Heart right ventricle (tissue), 16 donors: Measurements from ENCODE around the gene C14orf119. TPM values are rescaled to one million over a fixed set of nuclear protein-coding genes. Genes with fewer than 3 reads are reported as not detected.

Experiments
- ATAC-seq, 8 donors: fragments of 200-7000 bp; cut with Tn5 transposase; one replicate each; pipeline ENCODE4 v1.9.1; 2020; ENCODE audit warnings: mild to moderate bottlenecking in 8 of 8, moderate library complexity in 8 of 8, moderate number of reproducible peaks in 1 of 8
- DNase-seq, 2 donors: peaks; one replicate each; pipeline ENCODE4 v3.0.0-alpha.2; 2020
- H3K27ac ChIP-seq, 10 donors: fragments of 200-600 bp; sonication (generic) in 2 of 10; one replicate each; pipeline versions ENCODE4 v1.5.0 to v1.8.0; 2020 to 2022; ENCODE audit warnings: mild to moderate bottlenecking in 3 of 10
- H3K27me3 ChIP-seq, 7 donors: fragments of 200-600 bp; one replicate each; pipeline ENCODE4 v1.8.0; 2021 to 2022; ENCODE audit warnings: mild to moderate bottlenecking in 2 of 7
- H3K36me3 ChIP-seq, 9 donors: fragments of 200-600 bp; sonication (generic) in 1 of 9; one replicate each; pipeline versions ENCODE4 v1.5.0 to v1.8.0; 2020 to 2022; ENCODE audit warnings: mild to moderate bottlenecking in 2 of 9
- H3K4me1 ChIP-seq, 9 donors: fragments of 200-600 bp; sonication (generic) in 1 of 9; one replicate each; pipeline versions ENCODE4 v1.5.0 to v1.8.0; 2020 to 2022; ENCODE audit warnings: mild to moderate bottlenecking in 4 of 9
- H3K4me3 ChIP-seq, 10 donors: fragments of 200-600 bp; sonication (generic) in 2 of 10; one replicate each; pipeline versions ENCODE4 v1.5.0 to v1.8.0; 2020 to 2022; ENCODE audit warnings: mild to moderate bottlenecking in 7 of 10, moderate library complexity in 2 of 10
- H3K9me3 ChIP-seq, 11 donors: fragments of 200-600 bp in 10 of 11; sonication (generic) in 2 of 11; one replicate each; pipeline versions ENCODE4 v1.5.0 to v1.8.0; 2013 to 2022; ENCODE audit warnings: mild to moderate bottlenecking in 2 of 11, control low read depth in 1 of 11, moderate library complexity in 1 of 11
- CTCF ChIP-seq, 9 donors: fragments of 200-600 bp; sonication (generic) in 2 of 9; IDR thresholded peaks; one replicate each; pipeline versions ENCODE4 v1.5.0 to v1.8.0; 2021 to 2022; ENCODE audit warnings: antibody characterized with exemption in 9 of 9, mild to moderate bottlenecking in 5 of 9, moderate library complexity in 1 of 9
- WGBS, 2 donors: extraction: QIAGEN DNeasy Blood & Tissue Kit; methylation state at CpG; one replicate each; pipeline ENCODE4 v1.1.7; 2013; ENCODE audit warnings: inconsistent platforms in 1 of 2; 5-methylcytosine and 5-hydroxymethylcytosine counted together
- intact Hi-C, 10 donors: fragments of 100-400 bp; cut with DNase I; formaldehyde crosslinking; loops; one replicate each; pipeline versions ENCODE4 v1.11.1 to v1.14.2; 2022
- polyA plus RNA-seq, 2 donors: library from polyadenylated mRNA; stranded (reverse); fragments of 200-250 nt; gene quantifications; one replicate each; pipeline ENCODE4 v1.2.3, GENCODE V29; 2013
- total RNA-seq, 10 donors: library from RNA; stranded (reverse); fragmentation: NEBNext Ultra II Directional in 3 of 10; extraction: Animal tissue kit (Norgen Biotek cat#: 25700) in 3 of 10; gene quantifications; one replicate each; pipeline versions ENCODE4 v1.2.1 to v1.2.4, GENCODE V29; 2021 to 2023
- donor health status: Arrhythmogenic right ventricular cardiomyopathy.
- donor health status: ischemic (EF 13 %, LVEDD 7.1; RV severe dilation, severe dysfunction).
- donor health status: healthy with polysubstance abuse.
- donor health status: DM: no; HTN: yes; CAD: no.
- donor health status: DM: no; HTN: no; CAD: no.
- donor health status: ischemic (EF 25% LVEDD 6.9; RV normal size, moderate dysfunction).
- donor health status: ischemic (EF 25% LVEDD 5.7; RV mildly dilated, moderate dysfunction).
- donor health status: healthy.
- donor health status: DM: yes; HTN: yes; CAD: no.
- donor health status: Ischemic cardiomyopathy.
- donor health status: ischemic (EF 35%, LVEDD 5.7; RV mildly dilated, moderate dysfunction).
- donor health status: nonischemic (EF 11% LVEDD 7.7; RV severe dilation, severe dysfunction).
- donor health status: DM: yes; HTN: yes; CAD: no.
- donor health status: PGD.
- donor health status: ischemic (EF 29% LVEDD 5.4; RV normal size, mild dysfunction).
- donor health status: nonischemic (EF 23%, LVEDD 6.1; RV moderate dilation, normal function).

C14orf119 gene
- total and polyA plus RNA-seq, 12 donors = 9.8 to 43.3 (median 28.4) TPM

- H3K4me3 ChIP-seq = no peak overlapping the region
- intact Hi-C loops = no loop called here
- no peak overlapping the region for H3K27ac ChIP-seq
- H3K9me3 ChIP-seq = no peaks in the 10 kb centered on the region
- no peak for TF ChIP-seq CTCF (IDR thresholded peaks at IDR 0.05)
- H3K36me3 ChIP-seq = peaks cover 0 to 7% (median 0%) of the 10 kb centered on the region in 9 donors
- no peaks in the 10 kb centered on the region for H3K27me3 ChIP-seq
- ATAC-seq = no peak
- 94 to 95% methylated on average over 4 of the region's 4 CpGs for WGBS, 2 donors
- DNase-seq = no peak
- peaks cover 0 to 33% (median 14%) of the 10 kb centered on the region in 9 donors for H3K4me1 ChIP-seq
These were observed 51.7 kb downstream of the C14orf119 start for GRCh38 chr14:23146980-23147379.

GRCh38 chr14:23147676-23148075 lies 52.4 kb downstream of the C14orf119 start:
- Histone ChIP-seq H3K27ac (no peak overlapping the region), H3K27me3 (no peaks in the 10 kb centered on the region), H3K4me3 (no peak overlapping the region), H3K36me3 (peaks cover 0 to 5% (median 0%) of the 10 kb centered on the region in 9 donors), H3K9me3 (no peaks in the 10 kb centered on the region), H3K4me1 (peaks cover 0 to 28% (median 14%) of the 10 kb centered on the region in 9 donors)
- WGBS, 2 donors = 28 to 51% methylated on average over 1 of the region's 1 CpG
- intact Hi-C loops = no loop called here
- TF ChIP-seq CTCF (IDR thresholded peaks at IDR 0.05) = no peak
- DNase-seq (peak in 1 of 2 donors; percentile 33), ATAC-seq (peak in 5 of 8 donors; percentile 20 to 70 (median 45))

DNA sequence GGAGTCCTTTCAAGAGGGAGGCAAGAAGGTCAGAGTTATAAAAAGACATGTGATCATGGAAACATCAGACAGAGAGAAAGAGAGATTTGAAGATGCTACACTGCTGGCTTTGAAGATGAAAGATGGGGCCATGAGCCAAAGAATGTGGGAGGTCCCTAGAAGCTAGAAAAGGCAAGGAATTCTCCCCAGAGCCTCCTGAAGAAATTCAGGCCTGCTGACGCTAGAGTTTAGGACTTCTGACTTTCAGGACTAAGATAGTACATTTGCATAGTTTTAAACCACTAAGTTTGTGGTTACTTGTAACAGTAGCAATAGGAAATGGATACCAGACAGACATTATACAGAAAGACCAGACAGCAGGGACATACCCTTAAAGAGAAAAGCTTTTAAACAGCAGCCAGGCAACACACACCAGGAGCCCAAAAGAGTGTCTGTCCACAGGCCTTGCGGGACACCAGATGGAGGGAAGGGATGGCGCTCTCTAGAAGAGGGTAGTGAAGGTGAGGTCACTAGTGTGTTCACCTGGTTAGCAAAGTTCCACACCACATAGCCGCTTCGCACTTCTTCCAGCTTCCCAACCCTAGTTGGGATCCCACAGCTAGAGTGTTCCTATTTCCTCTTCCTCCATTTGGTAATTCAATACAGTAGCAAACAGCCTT lies 53.4 kb downstream of the C14orf119 start:
- intact Hi-C loops = no loop called here
- no peak for DNase-seq
- Histone ChIP-seq H3K4me3 (no peak overlapping the region), H3K9me3 (no peaks in the 10 kb centered on the region), H3K27ac (no peak overlapping the region), H3K27me3 (no peaks in the 10 kb centered on the region), H3K36me3 (no peaks in the 10 kb centered on the region), H3K4me1 (peaks cover 0 to 31% (median 13%) of the 10 kb centered on the region in 9 donors)
- TF ChIP-seq CTCF (IDR thresholded peaks at IDR 0.05) = no peak
- no peak for ATAC-seq
- WGBS, 2 donors = 91 to 92% methylated on average over 5 of the region's 5 CpGs

GRCh38 chr14:23149745-23150144 lies 54.4 kb downstream of the C14orf119 start:
- no peak for TF ChIP-seq CTCF (IDR thresholded peaks at IDR 0.05)
- Histone ChIP-seq H3K4me3 (no peak overlapping the region), H3K9me3 (no peaks in the 10 kb centered on the region), H3K27ac (no peak overlapping the region), H3K27me3 (no peaks in the 10 kb centered on the region), H3K4me1 (peaks cover 0 to 42% (median 22%) of the 10 kb centered on the region in 9 donors), H3K36me3 (no peaks in the 10 kb centered on the region)
- ATAC-seq (no peak), DNase-seq (no peak)
- intact Hi-C loops = no loop called here

Other genes starting within 250 kb of the C14orf119 start
- 100 to 1,000 TPM in 1 of 10 donors, 10 to 100 TPM in 9; 39.3 to 101 (median 50.9) TPM for gene LRP10, start 223.8 kb upstream of the C14orf119 start, total RNA-seq
- gene LRP10, start 223.8 kb upstream of the C14orf119 start, polyA plus RNA-seq = 10 to 100 TPM; 10.3 to 38.4 TPM
- gene REM2, start 212.3 kb upstream of the C14orf119 start, total RNA-seq = under 1 TPM in 4 of 10 donors, not detected in 6; 0.14 to 0.25 (median 0.18) TPM
- gene REM2, start 212.3 kb upstream of the C14orf119 start, polyA plus RNA-seq = under 1 TPM; 0.07 to 0.22 TPM
- 10 to 100 TPM; 27.8 to 58.1 (median 36.1) TPM for gene RBM23, start 176.4 kb upstream of the C14orf119 start, total RNA-seq
- 10 to 100 TPM; 24.0 to 30.1 TPM for gene RBM23, start 176.4 kb upstream of the C14orf119 start, polyA plus RNA-seq
- gene PRMT5, start 166.1 kb upstream of the C14orf119 start, total RNA-seq = 10 to 100 TPM; 41.5 to 52.6 (median 48.2) TPM
- 10 to 100 TPM in 1 of 2 donors, 1 to 10 TPM in 1; 7.8 to 75.1 TPM for gene PRMT5, start 166.1 kb upstream of the C14orf119 start, polyA plus RNA-seq
- gene HAUS4, start 138.4 kb upstream of the C14orf119 start, total RNA-seq = 10 to 100 TPM; 13.2 to 30.9 (median 19.3) TPM
- gene HAUS4, start 138.4 kb upstream of the C14orf119 start, polyA plus RNA-seq = 10 to 100 TPM; 14.9 to 18.2 TPM
- gene AJUBA, start 113.0 kb upstream of the C14orf119 start, total RNA-seq = 10 to 100 TPM in 6 of 10 donors, 1 to 10 TPM in 4; 5.6 to 25.9 (median 11.1) TPM
- gene AJUBA, start 113.0 kb upstream of the C14orf119 start, polyA plus RNA-seq = 1 to 10 TPM; 5.3 to 6.0 TPM
- gene C14orf93, start 85.4 kb upstream of the C14orf119 start, total RNA-seq = 1 to 10 TPM; 3.2 to 6.2 (median 4.8) TPM
- gene C14orf93, start 85.4 kb upstream of the C14orf119 start, polyA plus RNA-seq = 1 to 10 TPM; 3.2 to 6.7 TPM
- 100 to 1,000 TPM; 111 to 141 (median 122) TPM for gene PSMB5, start 60.6 kb upstream of the C14orf119 start, total RNA-seq
- 100 to 1,000 TPM in 1 of 2 donors, 10 to 100 TPM in 1; 35.6 to 206 TPM for gene PSMB5, start 60.6 kb upstream of the C14orf119 start, polyA plus RNA-seq
- gene PSMB11, start 53.3 kb upstream of the C14orf119 start, total RNA-seq = not detected
- not detected for gene PSMB11, start 53.3 kb upstream of the C14orf119 start, polyA plus RNA-seq
- 1 to 10 TPM in 7 of 10 donors, under 1 TPM in 3; 0.57 to 4.4 (median 1.3) TPM for gene CDH24, start 38.0 kb upstream of the C14orf119 start, total RNA-seq
- 1 to 10 TPM; 1.9 to 9.1 TPM for gene CDH24, start 38.0 kb upstream of the C14orf119 start, polyA plus RNA-seq
- 10 to 100 TPM; 60.2 to 79.7 (median 68.0) TPM for gene ACIN1, start 369 bp upstream of the C14orf119 start, total RNA-seq
- 100 to 1,000 TPM in 1 of 2 donors, 10 to 100 TPM in 1; 35.7 to 119 TPM for gene ACIN1, start 369 bp upstream of the C14orf119 start, polyA plus RNA-seq
- gene CIROP, start 9.5 kb downstream of the C14orf119 start, total RNA-seq = not detected
- not detected for gene CIROP, start 9.5 kb downstream of the C14orf119 start, polyA plus RNA-seq
- under 1 TPM in 1 of 10 donors, not detected in 9; 0.53 TPM for gene CEBPE, start 23.8 kb downstream of the C14orf119 start, total RNA-seq
- under 1 TPM in 1 of 2 donors, not detected in 1; 0.07 TPM for gene CEBPE, start 23.8 kb downstream of the C14orf119 start, polyA plus RNA-seq
- 10 to 100 TPM in 4 of 10 donors, 1 to 10 TPM in 6; 5.9 to 14.8 (median 9.6) TPM for gene SLC7A8, start 88.2 kb downstream of the C14orf119 start, total RNA-seq
- gene SLC7A8, start 88.2 kb downstream of the C14orf119 start, polyA plus RNA-seq = 10 to 100 TPM in 1 of 2 donors, 1 to 10 TPM in 1; 7.8 to 14.9 TPM
- gene RNF212B, start 142.4 kb downstream of the C14orf119 start, total RNA-seq = not detected
- not detected for gene RNF212B, start 142.4 kb downstream of the C14orf119 start, polyA plus RNA-seq
- gene HOMEZ, start 190.6 kb downstream of the C14orf119 start, total RNA-seq = 10 to 100 TPM in 4 of 10 donors, 1 to 10 TPM in 6; 5.7 to 13.4 (median 9.5) TPM
- gene HOMEZ, start 190.6 kb downstream of the C14orf119 start, polyA plus RNA-seq = 1 to 10 TPM; 7.0 to 7.3 TPM
- 1 to 10 TPM; 4.5 to 9.3 (median 6.6) TPM for gene PPP1R3E, start 207.4 kb downstream of the C14orf119 start, total RNA-seq
- 10 to 100 TPM in 1 of 2 donors, 1 to 10 TPM in 1; 2.3 to 20.6 TPM for gene PPP1R3E, start 207.4 kb downstream of the C14orf119 start, polyA plus RNA-seq
- gene BCL2L2, start 211.3 kb downstream of the C14orf119 start, total RNA-seq = 10 to 100 TPM; 33.3 to 44.9 (median 38.2) TPM
- 10 to 100 TPM; 16.8 to 22.4 TPM for gene BCL2L2, start 211.3 kb downstream of the C14orf119 start, polyA plus RNA-seq
- 10 to 100 TPM; 57.0 to 96.1 (median 67.8) TPM for gene PABPN1, start 226.0 kb downstream of the C14orf119 start, total RNA-seq
- 100 to 1,000 TPM in 1 of 2 donors, 10 to 100 TPM in 1; 67.0 to 196 TPM for gene PABPN1, start 226.0 kb downstream of the C14orf119 start, polyA plus RNA-seq